Daoy (cell line): Measurements from ENCODE around the gene ORAI2. TPM values are rescaled to one million over a fixed set of nuclear protein-coding genes. Genes with fewer than 3 reads are reported as not detected.
"Not testable (repeated sequence)": the region's sequence is repeated elsewhere in the genome, so short reads cannot be mapped to it uniquely, and the experiment has no call there.

Experiments
- DNase-seq: peaks from one replicate; pipeline ENCODE4 v3.0.0-alpha.2; 2015; ENCODE audit warnings: low read depth
- total RNA-seq: library from RNA; depleted of rRNA; stranded (reverse); fragments of >200 nt; shearing (Covaris generic); gene quantifications from 2 replicates; pipeline ENCODE4 v1.2.3, GENCODE V29; 2014; rRNA removed

Gene ORAI2
- total RNA-seq, 1 experiment from 2014 or later = 42.8 TPM

DNA sequence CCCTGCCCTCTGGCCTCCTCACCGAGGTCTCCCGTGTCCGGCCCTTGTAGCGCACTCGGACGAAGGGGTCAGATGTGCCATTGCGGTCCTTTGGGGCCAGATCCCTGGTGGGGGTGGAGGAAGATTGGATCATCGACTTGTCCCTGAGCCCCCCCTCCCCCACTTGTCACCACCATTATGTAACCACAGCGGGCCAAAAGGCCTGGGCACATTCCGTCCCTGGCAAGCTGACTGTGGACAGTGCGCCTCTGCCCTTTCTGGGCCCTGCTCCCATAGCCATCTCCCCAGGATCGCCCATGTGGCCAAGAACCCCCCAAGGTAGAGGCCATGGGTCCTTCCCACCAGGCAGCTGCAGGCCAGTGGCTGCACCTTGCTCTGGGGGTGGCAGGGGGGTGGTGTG is 69.8 kb downstream of the ORAI2 start:
- not testable (repeated sequence) for DNase-seq

DNA sequence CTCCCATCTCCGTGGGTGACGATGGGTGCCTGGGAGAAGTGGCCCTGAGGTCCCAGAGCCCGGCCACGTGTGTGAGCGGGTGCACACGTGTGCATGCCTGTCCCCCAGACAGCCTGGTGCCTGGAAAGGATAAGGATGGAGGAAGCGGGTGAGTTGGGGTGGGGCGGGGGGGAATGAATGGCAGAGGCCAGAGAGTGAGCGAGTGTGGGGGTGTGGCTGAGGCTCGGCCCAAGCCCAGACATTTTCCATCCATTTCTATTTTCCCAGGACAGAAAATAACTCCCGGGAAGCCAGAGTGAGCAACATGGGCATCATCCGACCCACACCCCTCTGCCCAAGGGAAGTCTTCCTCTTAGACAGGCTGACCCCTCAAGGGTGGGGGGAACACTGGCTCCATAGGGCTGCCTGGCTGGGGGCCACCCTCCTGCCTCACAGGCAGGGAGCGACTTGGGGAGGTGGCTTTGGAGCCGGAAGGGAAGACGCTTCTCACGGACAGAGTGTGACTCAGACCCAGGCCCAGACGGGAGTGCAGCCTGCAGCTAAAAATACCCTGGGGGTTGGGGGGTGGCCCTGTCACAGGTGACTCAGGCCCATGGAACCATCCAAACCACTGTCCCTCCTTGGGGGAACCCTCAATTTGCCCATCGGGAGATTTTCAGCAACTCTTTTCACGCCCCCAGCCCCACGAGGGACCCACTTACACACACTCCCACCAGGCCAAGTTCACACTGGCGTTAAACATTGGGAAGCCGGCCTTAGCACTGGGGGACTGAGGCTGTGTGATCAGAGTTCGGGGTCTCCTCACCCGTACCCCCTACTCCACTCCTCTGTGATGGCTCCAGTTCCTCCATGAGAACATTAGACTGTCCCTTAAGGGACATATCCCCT is 72.2 kb downstream of the ORAI2 start:
- DNase-seq = not testable (repeated sequence)

Other genes with a start within 250 kb of the ORAI2 start
- gene SH2B2, start 146.7 kb upstream of the ORAI2 start, total RNA-seq = 2.2 and 5.3 TPM in 2 replicates
- not detected in 2 replicates for gene SPDYE6, start 77.1 kb upstream of the ORAI2 start, total RNA-seq
- 52.5 and 64.1 TPM in 2 replicates for gene PRKRIP1, start 37.2 kb upstream of the ORAI2 start, total RNA-seq
- 34.6 and 66.4 TPM in 2 replicates for gene ALKBH4, start 31.3 kb downstream of the ORAI2 start, total RNA-seq
- gene LRWD1, start 31.4 kb downstream of the ORAI2 start, total RNA-seq = 112 and 165 TPM in 2 replicates
- gene POLR2J, start 45.3 kb downstream of the ORAI2 start, total RNA-seq = 41.0 and 60.1 TPM in 2 replicates
- 0.95 TPM in 1 of 2 replicates, not detected in the other for gene RASA4B, start 84.2 kb downstream of the ORAI2 start, total RNA-seq
- gene UPK3BL2, start 110.1 kb downstream of the ORAI2 start, total RNA-seq = 1.4 TPM in 1 of 2 replicates, not detected in the other
- gene SPDYE2, start 117.7 kb downstream of the ORAI2 start, total RNA-seq = not detected in 2 replicates
- gene POLR2J3, start 139.0 kb downstream of the ORAI2 start, total RNA-seq = 6.5 and 13.9 TPM in 2 replicates
- 1.8 and 7.7 TPM in 2 replicates for gene RASA4, start 183.2 kb downstream of the ORAI2 start, total RNA-seq
- 19.8 and 20.9 TPM in 2 replicates for gene UPK3BL1, start 209.2 kb downstream of the ORAI2 start, total RNA-seq
- not detected in 2 replicates for gene SPDYE2B, start 216.7 kb downstream of the ORAI2 start, total RNA-seq
- 0.27 and 1.4 TPM in 2 replicates for gene POLR2J2, start 238.1 kb downstream of the ORAI2 start, total RNA-seq